Glutamatergic neuron (in vitro differentiated cells): ENCODE data around the gene PCSK5. TPM values are rescaled to one million over a fixed set of nuclear protein-coding genes. Genes with fewer than 3 reads are reported as not detected.

Experiments used
- DNase-seq: peaks from one replicate; pipeline ENCODE4 v3.0.0; 2022
- H3K27ac Mint-ChIP-seq: one replicate; pipeline ENCODE4 v1.8.0; 2020; ENCODE audit warnings: mild to moderate bottlenecking, mixed read lengths, inconsistent platforms; ENCODE audit not compliant: unreplicated experiment
- H3K27me3 Mint-ChIP-seq: one replicate; pipeline ENCODE4 v1.8.0; 2020; ENCODE audit warnings: mild to moderate bottlenecking, moderate library complexity, mixed read lengths, inconsistent platforms; ENCODE audit not compliant: unreplicated experiment
- H3K36me3 Mint-ChIP-seq: one replicate; pipeline ENCODE4 v1.8.0; 2020; ENCODE audit warnings: mild to moderate bottlenecking, mixed read lengths, inconsistent platforms; ENCODE audit not compliant: unreplicated experiment
- H3K4me1 Mint-ChIP-seq: one replicate; pipeline ENCODE4 v1.8.0; 2020; ENCODE audit warnings: mild to moderate bottlenecking, low read depth, mixed read lengths, inconsistent platforms; ENCODE audit not compliant: unreplicated experiment
- H3K4me3 Mint-ChIP-seq: one replicate; pipeline ENCODE4 v1.8.0; 2020; ENCODE audit warnings: mild to moderate bottlenecking, mixed read lengths, inconsistent platforms; ENCODE audit not compliant: unreplicated experiment
- H3K9me3 Mint-ChIP-seq: one replicate; pipeline ENCODE4 v1.8.0; 2020; ENCODE audit warnings: mild to moderate bottlenecking, moderate library complexity, mixed read lengths, inconsistent platforms; ENCODE audit not compliant: unreplicated experiment
- CTCF ChIP-seq: fragments of 200-600 bp; sonication (generic); IDR thresholded peaks from one replicate; pipeline ENCODE4 v1.5.0; 2021; ENCODE audit not compliant: partially characterized antibody, unreplicated experiment
- total RNA-seq: library from RNA; stranded (reverse); fragmentation: NEBNext Ultra II Directional; extraction: Animal tissue kit (Norgen Biotek cat#: 25700); gene quantifications from one replicate; pipeline ENCODE4 v1.2.1, GENCODE V29; 2021; ENCODE audit not compliant: unreplicated experiment

The PCSK5 gene
- total RNA-seq, 1 donor from 2014 or later, result 9.6 TPM

- Mint-ChIP-seq H3K36me3 (no peaks in the 10 kb centered on the region), H3K27me3 (peaks cover 2% of the 10 kb centered on the region), H3K27ac (no peak overlapping the region), H3K4me3 (no peak overlapping the region), H3K4me1 (no peaks in the 10 kb centered on the region), H3K9me3 (no peaks in the 10 kb centered on the region)
- TF ChIP-seq CTCF, result no peak
- DNase-seq, result no peak
Measured at GRCh38 chr9:76240578-76240977, 350.1 kb downstream of the PCSK5 start.

DNA sequence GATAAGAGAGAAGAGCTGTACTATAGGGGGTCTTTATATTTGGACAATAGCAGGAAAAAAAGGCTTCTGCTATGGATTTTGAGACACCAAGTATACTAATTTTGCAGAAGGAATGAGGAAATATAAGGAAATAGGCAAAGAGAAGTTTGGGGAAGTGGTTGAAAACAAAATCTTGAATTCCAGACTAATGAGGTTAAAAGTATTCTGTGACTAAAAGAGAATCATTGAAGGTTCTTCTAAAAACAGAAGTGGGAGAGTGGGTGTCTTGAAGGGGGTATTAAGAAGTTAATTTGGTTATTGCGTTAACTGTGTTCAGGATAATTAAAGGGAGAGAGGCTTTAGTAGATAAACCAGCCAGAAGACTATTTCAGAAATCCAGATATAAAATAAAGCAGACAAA is 355.0 kb downstream of the PCSK5 start:
- Mint-ChIP-seq H3K9me3 (no peaks in the 10 kb centered on the region), H3K27ac (no peak overlapping the region), H3K4me3 (no peak overlapping the region), H3K27me3 (no peaks in the 10 kb centered on the region), H3K36me3 (no peaks in the 10 kb centered on the region), H3K4me1 (no peaks in the 10 kb centered on the region)
- DNase-seq, result no peak
- TF ChIP-seq CTCF, result no peak

GRCh38 chr9:76246680-76247079 is 356.2 kb downstream of the PCSK5 start:
- Mint-ChIP-seq H3K27ac (no peak overlapping the region), H3K36me3 (no peaks in the 10 kb centered on the region), H3K27me3 (no peaks in the 10 kb centered on the region), H3K9me3 (no peaks in the 10 kb centered on the region), H3K4me1 (no peaks in the 10 kb centered on the region), H3K4me3 (no peak overlapping the region)
- no peak for TF ChIP-seq CTCF
- DNase-seq, result no peak

DNA sequence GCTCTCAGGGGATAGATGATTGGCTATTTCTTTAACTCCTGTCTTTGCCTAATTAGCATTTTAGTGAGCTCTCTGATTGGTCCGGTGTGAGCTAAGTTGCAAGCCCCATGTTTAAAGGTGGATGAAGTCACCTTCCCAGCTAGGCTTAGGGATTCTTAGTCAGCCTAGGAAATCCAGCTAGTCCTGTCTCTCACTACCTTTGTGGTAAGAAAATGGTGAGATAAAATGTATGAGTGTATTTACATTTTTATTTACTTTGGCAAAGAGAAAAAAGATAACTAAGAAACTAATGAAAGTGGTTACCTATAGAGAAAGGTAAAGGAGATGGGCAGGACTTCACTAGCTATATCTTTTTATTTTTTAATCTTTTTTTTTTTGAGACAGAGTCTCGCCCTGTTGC is 357.0 kb downstream of the PCSK5 start:
- no peaks in the 10 kb centered on the region for H3K27me3 Mint-ChIP-seq
- no peaks in the 10 kb centered on the region for H3K9me3 Mint-ChIP-seq

DNA sequence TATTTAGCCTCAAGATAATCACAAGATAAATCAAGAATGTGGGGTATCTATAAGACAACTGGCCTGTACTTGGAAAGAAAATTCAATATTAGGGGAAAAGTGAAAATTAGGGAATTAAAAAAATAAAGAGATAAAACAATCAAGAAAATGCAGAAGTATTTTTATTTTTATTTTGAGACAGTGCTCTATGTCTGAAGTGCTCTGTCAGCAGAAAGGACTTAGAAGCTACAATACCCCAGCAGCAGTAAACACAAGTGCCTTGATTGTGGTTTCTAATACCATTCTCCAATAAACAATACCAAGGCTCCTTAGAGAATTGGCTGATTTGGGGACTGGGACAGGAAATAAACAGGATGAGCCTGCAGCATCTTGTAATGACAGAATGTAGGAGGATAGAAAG is 358.8 kb downstream of the PCSK5 start:
- TF ChIP-seq CTCF, result no peak
- DNase-seq, result no peak
- H3K27ac Mint-ChIP-seq, result no peak overlapping the region

More for the DNA sequence above, 357.0 kb downstream of the PCSK5 start:
- no peak for DNase-seq
- Mint-ChIP-seq H3K4me1 (no peaks in the 10 kb centered on the region), H3K4me3 (no peak overlapping the region), H3K36me3 (no peaks in the 10 kb centered on the region), H3K27ac (no peak overlapping the region)
- no peak for TF ChIP-seq CTCF

More for the DNA sequence above, 358.8 kb downstream of the PCSK5 start:
- H3K36me3 Mint-ChIP-seq, result no peaks in the 10 kb centered on the region
- no peaks in the 10 kb centered on the region for H3K27me3 Mint-ChIP-seq
- H3K4me1 Mint-ChIP-seq, result no peaks in the 10 kb centered on the region
- H3K4me3 Mint-ChIP-seq, result no peak overlapping the region
- H3K9me3 Mint-ChIP-seq, result no peaks in the 10 kb centered on the region
